Right hindlimb (tissue), 1 donor: ENCODE results near the gene ZP1.
A peak's percentile ranks its signal among the peaks of the same experiment; 100 is the strongest.

Experiments
- DNase-seq: peaks from one replicate; pipeline ENCODE4 v3.0.0-alpha.2; 2018

Gene ZP1

GRCh38 chr11:60844870-60845221, 22.5 kb upstream of the ZP1 start:
- DNase-seq: no peak

- DNase-seq: no peak
These were observed 22.0 kb upstream of the ZP1 start for GRCh38 chr11:60845338-60845737.

GRCh38 chr11:60847281-60847680, 20.1 kb upstream of the ZP1 start:
- no peak for DNase-seq

- no peak for DNase-seq
These were observed 19.4 kb upstream of the ZP1 start for GRCh38 chr11:60847896-60848295.

GRCh38 chr11:60848714-60849151, 18.6 kb upstream of the ZP1 start:
- no peak for DNase-seq

GRCh38 chr11:60849641-60850520, 17.5 kb upstream of the ZP1 start:
- DNase-seq: no peak

GRCh38 chr11:60851327-60852104, 15.8 kb upstream of the ZP1 start:
- no peak for DNase-seq

GRCh38 chr11:60852117-60852981, 15.0 kb upstream of the ZP1 start:
- DNase-seq: no peak

GRCh38 chr11:60852982-60853950, 14.1 kb upstream of the ZP1 start:
- DNase-seq: no peak

GRCh38 chr11:60854140-60854846, 13.0 kb upstream of the ZP1 start:
- no peak for DNase-seq

GRCh38 chr11:60854847-60855725, 12.3 kb upstream of the ZP1 start:
- DNase-seq: no peak

- DNase-seq: no peak
These were observed 11.4 kb upstream of the ZP1 start, which contains the start of gene PTGDR2 for GRCh38 chr11:60855726-60856633. Gene PTGDR2 (minus strand): TSS chr11:60855950. CDS start chr11:60853722, 2,228 bp downstream.

- DNase-seq: no peak
These were observed 9.7 kb upstream of the ZP1 start for GRCh38 chr11:60857378-60858232.

- no peak for DNase-seq
These were observed 9.1 kb upstream of the ZP1 start for GRCh38 chr11:60858236-60858635.

- DNase-seq: no peak
These were observed 8.4 kb upstream of the ZP1 start for GRCh38 chr11:60858731-60859464.

GRCh38 chr11:60859616-60860250, 7.6 kb upstream of the ZP1 start:
- no peak for DNase-seq

GRCh38 chr11:60860943-60861342, 6.4 kb upstream of the ZP1 start:
- peak; percentile 57 for DNase-seq
